OCI-LY1 (cell line): ENCODE data around the gene DNAI4.
"Not testable (repeated sequence)": the region's sequence is repeated elsewhere in the genome, so short reads cannot be mapped to it uniquely, and the experiment has no call there.

ENCODE experiments used
- EZH2 ChIP-seq: fragments of 200-600 bp; sonication (generic), shearing (Covaris generic); IDR thresholded peaks from 2 replicates; pipeline ENCODE4 v1.8.0; 2017; ENCODE audit warnings: borderline replicate concordance, mixed run types, mild to moderate bottlenecking, antibody characterized with exemption, low read length, moderate library complexity, mixed read lengths
- TF ChIP-seq, protein P1 (sequence below): fragments of 200-600 bp; sonication (generic), shearing (Covaris generic); IDR thresholded peaks from 2 replicates; pipeline ENCODE4 v1.5.1; 2017; ENCODE audit warnings: mild to moderate bottlenecking, antibody characterized with exemption, low read length, moderate library complexity, mixed read lengths

DNA sequence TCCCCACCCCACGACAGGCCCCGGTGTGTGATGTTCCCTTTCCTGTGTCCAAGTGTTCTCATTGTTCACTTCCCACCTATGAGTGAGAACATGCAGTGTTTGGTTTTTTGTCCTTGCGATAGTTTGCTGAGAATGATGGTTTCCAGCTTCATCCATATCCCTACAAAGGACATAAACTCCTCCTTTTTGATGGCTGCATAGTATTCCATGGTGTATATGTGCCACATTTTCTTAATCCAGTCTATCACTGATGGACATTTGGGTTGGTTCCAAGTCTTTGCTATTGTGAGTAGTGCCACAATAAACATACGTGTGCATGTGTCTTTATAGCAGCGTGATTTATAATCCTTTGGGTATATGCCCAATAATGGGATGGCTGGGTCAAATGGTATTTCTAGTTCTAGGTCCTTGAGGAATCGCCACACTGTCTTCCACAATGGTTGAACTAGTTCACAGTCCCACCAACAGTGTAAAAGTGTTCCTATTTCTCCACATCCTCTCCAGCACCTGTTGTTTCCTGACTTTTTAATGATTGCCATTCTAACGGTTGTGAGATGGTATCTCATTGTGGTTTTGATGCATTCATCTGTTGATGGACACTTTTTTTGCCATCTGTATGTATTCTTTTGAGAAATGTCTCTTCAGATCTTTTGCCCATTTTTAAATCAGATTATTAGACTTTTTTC, 41.7 kb upstream of the DNAI4 start:
- TF ChIP-seq EZH2: not testable (repeated sequence)
- TF ChIP-seq, protein P1, sequence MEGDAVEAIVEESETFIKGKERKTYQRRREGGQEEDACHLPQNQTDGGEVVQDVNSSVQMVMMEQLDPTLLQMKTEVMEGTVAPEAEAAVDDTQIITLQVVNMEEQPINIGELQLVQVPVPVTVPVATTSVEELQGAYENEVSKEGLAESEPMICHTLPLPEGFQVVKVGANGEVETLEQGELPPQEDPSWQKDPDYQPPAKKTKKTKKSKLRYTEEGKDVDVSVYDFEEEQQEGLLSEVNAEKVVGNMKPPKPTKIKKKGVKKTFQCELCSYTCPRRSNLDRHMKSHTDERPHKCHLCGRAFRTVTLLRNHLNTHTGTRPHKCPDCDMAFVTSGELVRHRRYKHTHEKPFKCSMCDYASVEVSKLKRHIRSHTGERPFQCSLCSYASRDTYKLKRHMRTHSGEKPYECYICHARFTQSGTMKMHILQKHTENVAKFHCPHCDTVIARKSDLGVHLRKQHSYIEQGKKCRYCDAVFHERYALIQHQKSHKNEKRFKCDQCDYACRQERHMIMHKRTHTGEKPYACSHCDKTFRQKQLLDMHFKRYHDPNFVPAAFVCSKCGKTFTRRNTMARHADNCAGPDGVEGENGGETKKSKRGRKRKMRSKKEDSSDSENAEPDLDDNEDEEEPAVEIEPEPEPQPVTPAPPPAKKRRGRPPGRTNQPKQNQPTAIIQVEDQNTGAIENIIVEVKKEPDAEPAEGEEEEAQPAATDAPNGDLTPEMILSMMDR: not testable (repeated sequence)
